PC-9 (cell line): ENCODE results near the gene SGSM1. TPM values are rescaled to one million over a fixed set of nuclear protein-coding genes. Genes with fewer than 3 reads are reported as not detected.

Experiments
- BruUV-seq: library from RNA; stranded (reverse); fragments of 400-500 nt; replicated peaks from 2 replicates; lab custom pipeline; 2021; lab: Mats Ljungman, UMichigan
- CTCF ChIA-PET: fragments of 300-600 bp; sonication (Branson Sonifier 250); formaldehyde crosslinking; loops from one replicate; lab custom pipeline; 2022; ENCODE audit warnings: antibody characterized with exemption; lab: Charles Lee
- POLR2A ChIA-PET: fragments of 300-600 bp; sonication (Branson Sonifier 250); formaldehyde crosslinking; loops from one replicate; lab custom pipeline; 2022; ENCODE audit warnings: antibody characterized with exemption; ENCODE audit not compliant: unreplicated experiment; lab: Charles Lee
- DNase-seq, 2 experiments: peaks; one replicate each; pipeline versions ENCODE4 v3.0.0 to v3.0.0-alpha.2; 2015 to 2022; ENCODE audit warnings: mixed read lengths in 1 of 2
- H2AFZ ChIP-seq: fragments of 200-600 bp; sonication (generic); 2 replicates; pipeline ENCODE4 v1.8.1; 2017; ENCODE audit warnings: antibody characterized with exemption
- H3F3A ChIP-seq: fragments of 200-600 bp; sonication (generic); 2 replicates; pipeline ENCODE4 v1.8.1; 2017; ENCODE audit warnings: antibody characterized with exemption, mild to moderate bottlenecking, low read depth; ENCODE audit not compliant: insufficient read depth
- H3K27ac ChIP-seq: fragments of 200-600 bp; sonication (generic); 2 replicates; pipeline ENCODE4 v1.6.1; 2016; ENCODE audit warnings: mixed run types
- H3K27me3 ChIP-seq: fragments of 200-600 bp; sonication (generic); 2 replicates; pipeline ENCODE4 v1.6.1; 2016; ENCODE audit warnings: low read depth, mixed run types; ENCODE audit not compliant: insufficient read depth
- H3K36me3 ChIP-seq: fragments of 200-600 bp; sonication (generic); 2 replicates; pipeline ENCODE4 v1.6.1; 2016; ENCODE audit warnings: low read depth, mixed run types
- H3K4me1 ChIP-seq: fragments of 200-600 bp; sonication (generic); replicated peaks from 2 replicates; pipeline ENCODE4 v1.6.1; 2016; ENCODE audit warnings: mixed run types; ENCODE audit not compliant: insufficient read depth
- H3K4me2 ChIP-seq: fragments of 200-600 bp; sonication (generic); 2 replicates; pipeline ENCODE4 v1.6.1; 2017; ENCODE audit warnings: mixed run types
- H3K4me3 ChIP-seq: fragments of 200-600 bp; sonication (generic); 2 replicates; pipeline ENCODE4 v1.6.1; 2016; ENCODE audit warnings: mixed run types
- H3K79me2 ChIP-seq: fragments of 200-600 bp; sonication (generic); 2 replicates; pipeline ENCODE4 v1.6.1; 2017; ENCODE audit warnings: low read depth, mixed run types
- H3K9me2 ChIP-seq: fragments of 200-600 bp; sonication (generic); 2 replicates; pipeline ENCODE4 v1.8.1; 2017; ENCODE audit warnings: mild to moderate bottlenecking; ENCODE audit not compliant: insufficient read depth
- H3K9me3 ChIP-seq: fragments of 200-600 bp; sonication (generic); 2 replicates; pipeline ENCODE4 v1.8.1; 2016; ENCODE audit warnings: low read depth; ENCODE audit not compliant: insufficient read depth
- H4K20me1 ChIP-seq: fragments of 200-600 bp; sonication (generic); 2 replicates; pipeline ENCODE4 v1.8.1; 2017; ENCODE audit not compliant: insufficient read depth
- EZH2 ChIP-seq: fragments of 200-600 bp; sonication (generic); IDR thresholded peaks from 2 replicates; pipeline ENCODE4 v1.8.0; 2017; ENCODE audit warnings: antibody characterized with exemption, low read depth
- intact Hi-C: fragments of 100-400 bp; cut with micrococcal nuclease; formaldehyde crosslinking; loops from one replicate; pipeline ENCODE4 v1.10.0; 2022; ENCODE audit not compliant: unreplicated experiment
- total RNA-seq: library from RNA; stranded (reverse); gene quantifications from 2 replicates; pipeline ENCODE4 v1.2.3, GENCODE V29; 2021
- TF ChIP-seq, protein P1 (sequence below): fragments of 200-600 bp; sonication (generic); conservative IDR thresholded peaks from 2 replicates; pipeline ENCODE4 v1.6.1; 2017; ENCODE audit warnings: mixed run types, antibody characterized with exemption, mild to moderate bottlenecking, moderate library complexity

The SGSM1 gene
- total RNA-seq, 1 experiment from 2014 or later: 0.48 TPM

- no TSS peak for BruUV-seq
- H3K27ac ChIP-seq: no peak overlapping the region
- H3K36me3 ChIP-seq: no peaks in the 10 kb centered on the region
- no peaks in the 10 kb centered on the region for H3K9me3 ChIP-seq
- no peak overlapping the region for H3K4me2 ChIP-seq
- no peak for DNase-seq
- no peaks in the 10 kb centered on the region for H3K79me2 ChIP-seq
- ChIA-PET CTCF (no interaction called here), POLR2A (no interaction called here)
- H4K20me1 ChIP-seq: no peaks in the 10 kb centered on the region
- H2AFZ ChIP-seq: no peak overlapping the region
- no peaks in the 10 kb centered on the region for H3F3A ChIP-seq
- no peak overlapping the region for H3K4me3 ChIP-seq
- TF ChIP-seq EZH2: no peak
- TF ChIP-seq, protein P1, sequence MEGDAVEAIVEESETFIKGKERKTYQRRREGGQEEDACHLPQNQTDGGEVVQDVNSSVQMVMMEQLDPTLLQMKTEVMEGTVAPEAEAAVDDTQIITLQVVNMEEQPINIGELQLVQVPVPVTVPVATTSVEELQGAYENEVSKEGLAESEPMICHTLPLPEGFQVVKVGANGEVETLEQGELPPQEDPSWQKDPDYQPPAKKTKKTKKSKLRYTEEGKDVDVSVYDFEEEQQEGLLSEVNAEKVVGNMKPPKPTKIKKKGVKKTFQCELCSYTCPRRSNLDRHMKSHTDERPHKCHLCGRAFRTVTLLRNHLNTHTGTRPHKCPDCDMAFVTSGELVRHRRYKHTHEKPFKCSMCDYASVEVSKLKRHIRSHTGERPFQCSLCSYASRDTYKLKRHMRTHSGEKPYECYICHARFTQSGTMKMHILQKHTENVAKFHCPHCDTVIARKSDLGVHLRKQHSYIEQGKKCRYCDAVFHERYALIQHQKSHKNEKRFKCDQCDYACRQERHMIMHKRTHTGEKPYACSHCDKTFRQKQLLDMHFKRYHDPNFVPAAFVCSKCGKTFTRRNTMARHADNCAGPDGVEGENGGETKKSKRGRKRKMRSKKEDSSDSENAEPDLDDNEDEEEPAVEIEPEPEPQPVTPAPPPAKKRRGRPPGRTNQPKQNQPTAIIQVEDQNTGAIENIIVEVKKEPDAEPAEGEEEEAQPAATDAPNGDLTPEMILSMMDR: no peak
- no peaks in the 10 kb centered on the region for H3K4me1 ChIP-seq
- intact Hi-C loops: no loop called here
- no peaks in the 10 kb centered on the region for H3K9me2 ChIP-seq
- H3K27me3 ChIP-seq: peaks cover 17% of the 10 kb centered on the region; the same call in 1 of the 2 replicates
Measured at GRCh38 chr22:24878969-24879368, 73.0 kb downstream of the SGSM1 start.

- Histone ChIP-seq H3K9me3 (no peaks in the 10 kb centered on the region), H3K27ac (no peak overlapping the region), H4K20me1 (no peaks in the 10 kb centered on the region), H3K4me1 (no peaks in the 10 kb centered on the region), H3K9me2 (no peaks in the 10 kb centered on the region), H3K4me3 (no peak overlapping the region), H3F3A (no peaks in the 10 kb centered on the region), H3K79me2 (no peaks in the 10 kb centered on the region), H3K27me3 (peaks cover 11% of the 10 kb centered on the region; the same call in 1 of the 2 replicates), H2AFZ (no peak overlapping the region), H3K4me2 (no peak overlapping the region), H3K36me3 (no peaks in the 10 kb centered on the region)
- POLR2A ChIA-PET: no interaction called here
- intact Hi-C loops: no loop called here
- TF ChIP-seq EZH2: no peak
- TF ChIP-seq, protein P1: no peak
- no peak for DNase-seq
- CTCF ChIA-PET: no interaction called here
- BruUV-seq: no TSS peak
Measured at GRCh38 chr22:24883432-24883831, 77.4 kb downstream of the SGSM1 start.

- no peaks in the 10 kb centered on the region for H3K9me2 ChIP-seq
- no peak overlapping the region for H3K27ac ChIP-seq
- H3K4me2 ChIP-seq: no peak overlapping the region
- no TSS peak for BruUV-seq
- H3K4me1 ChIP-seq: no peaks in the 10 kb centered on the region
- TF ChIP-seq, protein P1: no peak
- TF ChIP-seq EZH2: no peak
- ChIA-PET CTCF (no interaction called here), POLR2A (no interaction called here)
- intact Hi-C loops: no loop called here
- H3K9me3 ChIP-seq: no peaks in the 10 kb centered on the region
- no peaks in the 10 kb centered on the region for H3F3A ChIP-seq
- H4K20me1 ChIP-seq: no peaks in the 10 kb centered on the region
- no peak overlapping the region for H2AFZ ChIP-seq
- no peaks in the 10 kb centered on the region for H3K36me3 ChIP-seq
- no peak overlapping the region for H3K4me3 ChIP-seq
- no peaks in the 10 kb centered on the region for H3K79me2 ChIP-seq
- DNase-seq: no peak
- 0 out of 2 replicates have a peak, but pooled peaks cover 3% of the 10 kb centered on the region for H3K27me3 ChIP-seq
Measured at GRCh38 chr22:24887260-24887659, 81.2 kb downstream of the SGSM1 start.
